SU-DHL-6 (cell line): ENCODE results near the gene THTPA.

Experiments used
- EZH2phosphoT487 ChIP-seq: fragments of 200-600 bp; sonication (generic), shearing (Covaris generic); conservative IDR thresholded peaks from 2 replicates; pipeline ENCODE4 v1.6.1; 2018; ENCODE audit warnings: mild to moderate bottlenecking, antibody characterized with exemption, low read length, moderate library complexity, mixed read lengths
- TF ChIP-seq, protein P1 (sequence below): fragments of 200-600 bp; sonication (generic); IDR thresholded peaks from one replicate; pipeline ENCODE4 v1.5.1; 2017; ENCODE audit warnings: antibody characterized with exemption, mild to moderate bottlenecking, low read length, moderate library complexity; ENCODE audit not compliant: insufficient read depth, poor library complexity, severe bottlenecking

DNA sequence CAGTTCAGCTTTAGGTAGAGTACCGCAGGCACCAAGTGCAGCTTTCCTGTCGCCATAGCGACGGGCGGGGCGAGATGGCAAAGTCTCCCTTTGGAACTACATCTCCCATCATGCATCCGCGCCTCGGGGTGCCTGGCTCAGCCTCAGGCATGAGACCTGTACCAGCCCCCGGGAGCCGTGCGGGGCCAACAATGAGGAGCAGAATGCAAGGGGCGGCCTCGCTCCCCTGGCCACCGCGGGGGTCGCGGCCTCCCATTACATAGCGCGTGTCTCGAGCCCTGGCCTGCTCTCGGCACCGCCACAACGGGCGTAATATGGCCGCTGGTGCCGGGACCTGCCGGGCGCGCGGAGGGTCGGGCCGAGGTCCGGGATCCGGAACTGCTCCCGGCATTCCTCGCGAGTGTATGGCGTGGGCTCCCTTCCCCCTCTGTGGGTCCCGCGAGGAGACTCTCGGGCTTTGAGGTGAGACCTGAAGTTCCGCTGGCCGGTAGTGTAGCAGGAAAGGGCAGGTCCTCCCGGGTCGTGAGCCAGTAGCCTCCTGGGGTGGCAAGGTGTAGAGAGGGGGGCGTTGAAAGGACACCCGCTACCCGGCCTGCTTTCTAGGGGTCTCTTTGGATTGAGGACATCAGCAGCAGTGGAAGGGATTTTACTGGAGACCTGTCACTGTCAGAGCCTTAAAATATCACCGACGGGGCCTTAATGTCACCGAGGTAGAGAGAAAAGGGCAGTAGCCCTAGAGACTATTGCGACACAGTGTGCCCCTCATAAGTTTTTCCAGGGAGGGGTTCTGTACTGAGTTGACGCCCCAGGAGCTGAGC, at the start of gene THTPA:
- TF ChIP-seq, protein P1, sequence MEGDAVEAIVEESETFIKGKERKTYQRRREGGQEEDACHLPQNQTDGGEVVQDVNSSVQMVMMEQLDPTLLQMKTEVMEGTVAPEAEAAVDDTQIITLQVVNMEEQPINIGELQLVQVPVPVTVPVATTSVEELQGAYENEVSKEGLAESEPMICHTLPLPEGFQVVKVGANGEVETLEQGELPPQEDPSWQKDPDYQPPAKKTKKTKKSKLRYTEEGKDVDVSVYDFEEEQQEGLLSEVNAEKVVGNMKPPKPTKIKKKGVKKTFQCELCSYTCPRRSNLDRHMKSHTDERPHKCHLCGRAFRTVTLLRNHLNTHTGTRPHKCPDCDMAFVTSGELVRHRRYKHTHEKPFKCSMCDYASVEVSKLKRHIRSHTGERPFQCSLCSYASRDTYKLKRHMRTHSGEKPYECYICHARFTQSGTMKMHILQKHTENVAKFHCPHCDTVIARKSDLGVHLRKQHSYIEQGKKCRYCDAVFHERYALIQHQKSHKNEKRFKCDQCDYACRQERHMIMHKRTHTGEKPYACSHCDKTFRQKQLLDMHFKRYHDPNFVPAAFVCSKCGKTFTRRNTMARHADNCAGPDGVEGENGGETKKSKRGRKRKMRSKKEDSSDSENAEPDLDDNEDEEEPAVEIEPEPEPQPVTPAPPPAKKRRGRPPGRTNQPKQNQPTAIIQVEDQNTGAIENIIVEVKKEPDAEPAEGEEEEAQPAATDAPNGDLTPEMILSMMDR, result no peak
- TF ChIP-seq EZH2phosphoT487, result no peak
